Astrocyte (in vitro differentiated cells and primary cell): Measurements from ENCODE around the gene HAUS8.

ENCODE experiments used
- CTCF ChIP-seq: IDR thresholded peaks from 2 replicates; pipeline ENCODE4 v1.5.1; 2011; ENCODE audit warnings: low read depth, mild to moderate bottlenecking, inconsistent platforms, low read length, moderate library complexity; ENCODE audit not compliant: insufficient read depth
- EZH2 ChIP-seq: IDR thresholded peaks from 2 replicates; pipeline ENCODE4 v1.6.1; 2012; ENCODE audit warnings: mild to moderate bottlenecking, low read length, inconsistent platforms; ENCODE audit not compliant: insufficient read depth

- TF ChIP-seq CTCF, result no peak
- TF ChIP-seq EZH2, result no peak
These were observed 2.3 kb upstream of the HAUS8 start for GRCh38 chr19:17077447-17078028.
